Gastroesophageal sphincter (tissue), 4 donors: ENCODE results near the gene NRBP1. TPM values are rescaled to one million over a fixed set of nuclear protein-coding genes. Genes with fewer than 3 reads are reported as not detected.
A peak's percentile ranks its signal among the peaks of the same experiment; 100 is the strongest.

Experiments used
- ATAC-seq: fragments of 150-250 bp; one replicate; pipeline ENCODE4 v1.9.1; 2016; ENCODE audit warnings: mild to moderate bottlenecking, moderate library complexity
- H3K27ac ChIP-seq, 4 donors: fragments of 200-600 bp; sonication (generic) in 3 of 4; 1 replicate in 3 of 4; 2 replicates in 1 of 4; pipeline ENCODE4 v1.5.1; 2016 to 2019
- H3K27me3 ChIP-seq: fragments of 200-600 bp; sonication (generic); one replicate; pipeline ENCODE4 v1.5.1; 2019
- H3K36me3 ChIP-seq, 2 donors: fragments of 200-600 bp; sonication (generic); one replicate each; pipeline ENCODE4 v1.5.1; 2019; ENCODE audit warnings: control low read depth in 1 of 2
- H3K4me1 ChIP-seq, 3 donors: fragments of 200-600 bp; sonication (generic); 1 replicate in 2 of 3; 2 replicates in 1 of 3; pipeline ENCODE4 v1.5.1; 2016 to 2019; ENCODE audit warnings: control low read depth in 2 of 3
- H3K4me3 ChIP-seq, 2 donors: fragments of 200-600 bp; sonication (generic); one replicate each; pipeline ENCODE4 v1.5.1; 2019; ENCODE audit warnings: mild to moderate bottlenecking in 1 of 2, moderate library complexity in 1 of 2
- H3K9me3 ChIP-seq, 3 donors: fragments of 200-600 bp; sonication (generic); one replicate each; pipeline ENCODE4 v1.5.1; 2017 to 2019; ENCODE audit warnings: control low read depth in 2 of 3
- EP300 ChIP-seq: sonication (generic); formaldehyde crosslinking; IDR thresholded peaks from one replicate; pipeline ENCODE4 v1.6.1; 2017; ENCODE audit warnings: antibody characterized with exemption, mild to moderate bottlenecking
- POLR2A ChIP-seq, 2 donors: fragments of 450-650 bp; IDR thresholded peaks; one replicate each; pipeline ENCODE4 v1.6.1; 2017; ENCODE audit warnings: antibody characterized with exemption in 2 of 2, mild to moderate bottlenecking in 2 of 2, moderate library complexity in 1 of 2
- POLR2AphosphoS5 ChIP-seq: sonication (generic); formaldehyde crosslinking; IDR thresholded peaks from one replicate; pipeline ENCODE4 v1.6.1; 2017; ENCODE audit warnings: antibody characterized with exemption
- WGBS, 2 donors: methylation state at CpG; one replicate each; pipeline ENCODE4 v1.1.5; 2018; ENCODE audit warnings: low coverage in 1 of 2; 5-methylcytosine and 5-hydroxymethylcytosine counted together
- total RNA-seq, 4 donors: library from RNA; depleted of rRNA; stranded (reverse); fragments of >200 nt; gene quantifications; one replicate each; pipeline ENCODE4 v1.1.0, GENCODE V29; 2016
- TF ChIP-seq, protein P1 (sequence below), 4 experiments: fragments of 200-600 bp in 2 of 4; fragments of 450-650 bp in 2 of 4; sonication (generic) in 1 of 4; IDR thresholded peaks; one replicate each; pipeline ENCODE4 v1.5.1; 2017 to 2019; ENCODE audit warnings: antibody characterized with exemption in 4 of 4, mild to moderate bottlenecking in 2 of 4, moderate library complexity in 2 of 4

The NRBP1 gene
- total RNA-seq, 4 donors from 2014 or later, result 78.5 to 90.7 (median 89.1) TPM

DNA sequence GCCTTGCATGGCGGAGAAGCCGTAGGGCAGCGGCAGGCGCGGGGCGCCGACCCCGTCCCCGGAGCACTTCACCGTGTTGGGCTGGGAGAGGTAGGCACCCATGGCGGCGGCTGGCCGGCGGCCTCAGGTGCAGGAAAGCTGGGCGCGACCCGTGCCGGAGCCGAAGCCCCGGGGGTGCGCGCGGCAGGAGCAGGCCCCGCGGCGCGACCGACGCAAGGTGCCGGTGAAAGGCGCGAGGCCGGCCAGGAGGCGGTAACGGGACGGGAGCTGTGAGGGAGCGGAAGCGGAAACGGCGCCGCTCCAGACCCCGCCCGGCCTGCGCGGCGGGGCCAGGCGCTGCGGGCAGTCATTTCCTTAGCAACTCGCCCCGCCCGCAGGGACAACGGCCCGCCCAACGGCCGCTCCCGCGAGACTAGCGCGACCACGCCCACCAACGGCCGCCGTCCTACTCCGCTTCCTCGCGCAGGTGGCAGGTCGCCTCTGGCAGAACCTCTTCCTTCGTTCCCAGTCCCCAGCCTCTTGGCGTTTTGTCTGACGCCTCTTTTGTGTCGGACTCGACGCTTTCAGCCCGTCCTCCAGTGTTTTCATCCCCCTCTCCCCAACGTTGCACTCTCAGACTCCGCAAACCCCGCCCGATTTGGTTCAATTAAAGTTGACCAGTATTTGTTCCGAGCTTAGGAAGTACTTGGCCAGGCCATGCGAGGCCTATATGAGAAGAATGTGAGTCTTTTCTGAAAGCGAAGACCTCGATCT lies 18.9 kb upstream of the NRBP1 start, which contains the start of gene PPM1G:
Gene PPM1G, minus strand, starts transcription at position 271 of the 753 bp plus-strand sequence. Its CDS starts 169 bp downstream, at position 102.
- peaks cover 0 to 36% (median 12%) of the 10 kb centered on the region in 3 donors for H3K4me1 ChIP-seq
- peak within 1 kb of the TSS; percentile 65 to 99 for H3K4me3 ChIP-seq
- peaks cover 0 to 8% of the 10 kb centered on the region in 2 donors for H3K36me3 ChIP-seq
- no peaks in the 10 kb centered on the region for H3K9me3 ChIP-seq
- WGBS, 2 donors, result 0% methylated on average over 8 to 15 of the region's 82 CpGs
- ATAC-seq, result peak; percentile 99
- peak; percentile 66 for TF ChIP-seq POLR2AphosphoS5
- TF ChIP-seq, protein P1, sequence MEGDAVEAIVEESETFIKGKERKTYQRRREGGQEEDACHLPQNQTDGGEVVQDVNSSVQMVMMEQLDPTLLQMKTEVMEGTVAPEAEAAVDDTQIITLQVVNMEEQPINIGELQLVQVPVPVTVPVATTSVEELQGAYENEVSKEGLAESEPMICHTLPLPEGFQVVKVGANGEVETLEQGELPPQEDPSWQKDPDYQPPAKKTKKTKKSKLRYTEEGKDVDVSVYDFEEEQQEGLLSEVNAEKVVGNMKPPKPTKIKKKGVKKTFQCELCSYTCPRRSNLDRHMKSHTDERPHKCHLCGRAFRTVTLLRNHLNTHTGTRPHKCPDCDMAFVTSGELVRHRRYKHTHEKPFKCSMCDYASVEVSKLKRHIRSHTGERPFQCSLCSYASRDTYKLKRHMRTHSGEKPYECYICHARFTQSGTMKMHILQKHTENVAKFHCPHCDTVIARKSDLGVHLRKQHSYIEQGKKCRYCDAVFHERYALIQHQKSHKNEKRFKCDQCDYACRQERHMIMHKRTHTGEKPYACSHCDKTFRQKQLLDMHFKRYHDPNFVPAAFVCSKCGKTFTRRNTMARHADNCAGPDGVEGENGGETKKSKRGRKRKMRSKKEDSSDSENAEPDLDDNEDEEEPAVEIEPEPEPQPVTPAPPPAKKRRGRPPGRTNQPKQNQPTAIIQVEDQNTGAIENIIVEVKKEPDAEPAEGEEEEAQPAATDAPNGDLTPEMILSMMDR (IDR thresholded peaks at IDR 0.05), result peak in 2 of 4 experiments; percentile 14 to 32
- TF ChIP-seq POLR2A (IDR thresholded peaks at IDR 0.05), result peak; percentile 38 to 47
- no peak for TF ChIP-seq EP300
- H3K27ac ChIP-seq, result peak within 1 kb of the TSS; percentile 72 to 94 (median 90)
- no peaks in the 10 kb centered on the region for H3K27me3 ChIP-seq

DNA sequence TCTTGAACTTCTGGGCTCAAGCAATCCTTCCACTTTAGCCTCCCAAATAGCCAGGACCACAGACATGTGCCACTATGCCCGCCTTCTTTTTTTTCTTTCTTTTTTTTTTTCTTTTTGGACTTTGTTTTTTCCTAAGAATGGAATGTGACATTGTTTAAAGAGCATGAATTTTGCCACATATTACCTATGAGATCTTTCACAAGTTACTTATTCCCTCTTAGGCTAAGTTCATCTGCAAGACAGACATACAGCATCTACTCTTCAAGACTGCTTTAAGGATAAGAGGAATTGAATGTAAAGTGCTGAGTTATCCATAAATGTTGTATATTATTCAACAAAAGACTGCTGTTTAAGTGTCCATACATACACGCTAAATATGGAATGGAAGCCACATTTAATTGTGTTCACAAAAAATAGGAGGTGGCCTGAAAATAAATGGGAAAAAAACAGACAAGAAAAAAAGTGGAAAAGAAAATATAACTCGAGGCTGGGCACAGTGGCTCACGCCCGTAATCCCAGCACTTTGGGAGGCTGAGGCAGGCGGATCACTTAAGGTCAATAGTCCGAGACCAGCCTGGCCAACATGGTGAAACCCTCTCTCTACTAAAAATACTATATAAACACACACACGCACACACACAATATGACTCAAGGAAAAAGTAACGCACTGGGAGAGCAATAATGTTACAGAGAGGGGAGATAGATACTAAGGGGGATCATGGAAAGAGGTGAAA lies 15.8 kb upstream of the NRBP1 start:
- Histone ChIP-seq H3K27ac (no peak overlapping the region), H3K36me3 (no peaks in the 10 kb centered on the region), H3K27me3 (peaks cover 3% of the 10 kb centered on the region), H3K9me3 (no peaks in the 10 kb centered on the region), H3K4me1 (peaks cover 0 to 21% (median 11%) of the 10 kb centered on the region in 3 donors), H3K4me3 (no peak overlapping the region)
- no peak for TF ChIP-seq EP300
- TF ChIP-seq POLR2AphosphoS5, result no peak
- no peak for TF ChIP-seq POLR2A (IDR thresholded peaks at IDR 0.05)
- TF ChIP-seq, protein P1 (IDR thresholded peaks at IDR 0.05), result no peak
- WGBS, 2 donors, result 67 to 90% methylated on average over 5 to 9 of the region's 9 CpGs
- no peak for ATAC-seq

DNA sequence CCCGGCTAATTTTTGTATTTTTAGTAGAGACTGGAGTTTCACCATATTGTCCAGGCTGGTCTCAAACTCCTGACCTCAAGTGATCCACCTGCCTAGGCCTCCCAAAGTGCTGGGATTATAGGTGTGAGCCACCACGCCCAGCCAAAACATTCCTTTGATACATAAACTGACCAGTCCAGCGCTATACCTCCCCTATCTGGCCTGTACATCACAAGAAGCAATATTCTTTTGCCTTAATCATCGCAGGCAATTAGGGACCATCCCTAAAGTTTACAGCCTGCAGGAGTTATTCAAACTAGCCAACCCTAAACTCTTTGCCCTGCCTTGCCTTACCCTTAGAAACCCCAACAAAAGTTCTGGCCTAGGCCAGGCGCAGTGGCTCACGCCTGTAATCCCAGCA lies 12.3 kb upstream of the NRBP1 start:
- no peaks in the 10 kb centered on the region for H3K4me1 ChIP-seq
- no CpG with 5 or more reads among the region's 6 CpGs for WGBS, 2 donors
- H3K27me3 ChIP-seq, result peaks cover 4% of the 10 kb centered on the region
- TF ChIP-seq, protein P1 (IDR thresholded peaks at IDR 0.05), result no peak
- TF ChIP-seq POLR2A (IDR thresholded peaks at IDR 0.05), result no peak
- TF ChIP-seq POLR2AphosphoS5, result no peak
- TF ChIP-seq EP300, result no peak
- no peaks in the 10 kb centered on the region for H3K9me3 ChIP-seq
- H3K27ac ChIP-seq, result no peak overlapping the region
- no peak for ATAC-seq
- no peak overlapping the region for H3K4me3 ChIP-seq
- no peaks in the 10 kb centered on the region for H3K36me3 ChIP-seq

DNA sequence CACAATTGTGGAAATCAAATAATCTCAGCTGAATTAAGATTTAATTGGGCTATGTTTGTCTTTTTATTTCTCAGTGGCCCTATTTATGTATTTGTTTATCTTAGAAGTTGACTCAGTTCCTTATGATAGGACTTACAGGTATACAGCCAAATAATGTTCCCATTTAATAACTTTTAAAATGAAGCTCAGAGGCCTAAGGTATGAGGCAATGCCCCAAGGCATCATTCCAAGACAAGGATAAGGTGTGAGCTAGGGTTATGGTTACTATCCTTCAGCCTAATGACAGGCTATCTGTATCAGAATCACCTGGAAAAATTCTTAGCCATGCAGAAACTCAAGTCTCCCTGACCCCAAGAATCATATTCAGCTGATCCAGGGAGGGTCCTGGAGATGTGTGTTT lies 7.4 kb upstream of the NRBP1 start:
- Histone ChIP-seq H3K27me3 (peaks cover 4% of the 10 kb centered on the region), H3K27ac (no peak overlapping the region), H3K4me3 (no peak overlapping the region), H3K9me3 (no peaks in the 10 kb centered on the region), H3K4me1 (no peaks in the 10 kb centered on the region), H3K36me3 (no peaks in the 10 kb centered on the region)
- TF ChIP-seq, protein P1 (IDR thresholded peaks at IDR 0.05), result no peak
- TF ChIP-seq POLR2AphosphoS5 (no peak), POLR2A (IDR thresholded peaks at IDR 0.05) (no peak), EP300 (no peak)
- no peak for ATAC-seq
